ENCODE data around the gene CUEDC2. TPM values are rescaled to one million over a fixed set of nuclear protein-coding genes. Genes with fewer than 3 reads are reported as not detected.

Gene CUEDC2
- total RNA-seq, 1 donor from 2014 or later = 81.3 TPM

DNA sequence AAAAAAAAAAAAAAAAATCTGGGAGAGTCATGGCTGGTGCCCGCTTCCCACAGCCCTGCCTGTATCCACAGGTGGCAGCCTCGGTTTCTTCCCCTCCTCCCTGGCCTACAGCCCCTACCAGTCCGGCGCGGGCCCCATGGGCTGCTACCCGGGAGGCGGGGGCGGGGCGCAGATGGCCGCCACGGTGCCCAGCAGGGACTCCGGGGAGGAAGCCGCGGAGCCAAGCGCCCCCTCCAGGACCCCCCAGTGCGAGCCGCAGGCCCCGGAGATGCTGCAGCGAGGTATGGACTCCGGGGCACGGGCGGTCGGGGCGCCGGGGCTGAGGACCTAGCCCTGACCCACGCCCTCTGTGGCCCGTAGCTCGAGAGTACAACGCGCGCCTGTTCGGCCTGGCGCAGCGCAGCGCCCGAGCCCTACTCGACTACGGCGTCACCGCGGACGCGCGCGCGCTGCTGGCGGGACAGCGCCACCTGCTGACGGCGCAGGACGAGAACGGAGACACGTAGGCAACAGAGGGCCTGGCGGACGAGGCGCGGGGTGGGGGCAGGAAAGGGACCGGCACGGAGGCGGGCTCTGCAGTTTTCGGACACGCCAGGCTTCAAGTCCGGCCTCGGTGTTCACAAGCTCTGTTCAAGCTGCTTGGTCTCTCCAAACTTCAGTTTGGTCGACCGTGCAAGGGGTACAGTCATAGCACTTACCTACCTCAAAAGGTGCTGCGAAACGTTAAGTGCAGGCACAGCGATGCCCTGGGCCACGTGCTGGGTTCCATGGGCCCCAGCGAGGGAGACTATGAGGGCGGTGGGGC is 33.0 kb downstream of the CUEDC2 start:
- H3K27ac Mint-ChIP-seq (ENCODE audit: unreplicated experiment) = peak overlapping the region; percentile 75
- no peaks in the 10 kb centered on the region for H3K9me3 Mint-ChIP-seq (ENCODE audit: unreplicated experiment)
- peak overlapping the region; percentile 67 for H3K4me3 Mint-ChIP-seq (ENCODE audit: unreplicated experiment)
- H3K27me3 Mint-ChIP-seq (ENCODE audit: unreplicated experiment) = no peaks in the 10 kb centered on the region
- H3K4me1 Mint-ChIP-seq (ENCODE audit: unreplicated experiment) = peaks cover 29% of the 10 kb centered on the region
- TF ChIP-seq, protein P1, sequence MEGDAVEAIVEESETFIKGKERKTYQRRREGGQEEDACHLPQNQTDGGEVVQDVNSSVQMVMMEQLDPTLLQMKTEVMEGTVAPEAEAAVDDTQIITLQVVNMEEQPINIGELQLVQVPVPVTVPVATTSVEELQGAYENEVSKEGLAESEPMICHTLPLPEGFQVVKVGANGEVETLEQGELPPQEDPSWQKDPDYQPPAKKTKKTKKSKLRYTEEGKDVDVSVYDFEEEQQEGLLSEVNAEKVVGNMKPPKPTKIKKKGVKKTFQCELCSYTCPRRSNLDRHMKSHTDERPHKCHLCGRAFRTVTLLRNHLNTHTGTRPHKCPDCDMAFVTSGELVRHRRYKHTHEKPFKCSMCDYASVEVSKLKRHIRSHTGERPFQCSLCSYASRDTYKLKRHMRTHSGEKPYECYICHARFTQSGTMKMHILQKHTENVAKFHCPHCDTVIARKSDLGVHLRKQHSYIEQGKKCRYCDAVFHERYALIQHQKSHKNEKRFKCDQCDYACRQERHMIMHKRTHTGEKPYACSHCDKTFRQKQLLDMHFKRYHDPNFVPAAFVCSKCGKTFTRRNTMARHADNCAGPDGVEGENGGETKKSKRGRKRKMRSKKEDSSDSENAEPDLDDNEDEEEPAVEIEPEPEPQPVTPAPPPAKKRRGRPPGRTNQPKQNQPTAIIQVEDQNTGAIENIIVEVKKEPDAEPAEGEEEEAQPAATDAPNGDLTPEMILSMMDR (IDR thresholded peaks at IDR 0.05) = peak; percentile 99
- peaks cover 4% of the 10 kb centered on the region for H3K36me3 Mint-ChIP-seq (ENCODE audit: unreplicated experiment)
- peak; percentile 96 for DNase-seq (ENCODE audit: extremely low spot score, unreplicated experiment)

DNA sequence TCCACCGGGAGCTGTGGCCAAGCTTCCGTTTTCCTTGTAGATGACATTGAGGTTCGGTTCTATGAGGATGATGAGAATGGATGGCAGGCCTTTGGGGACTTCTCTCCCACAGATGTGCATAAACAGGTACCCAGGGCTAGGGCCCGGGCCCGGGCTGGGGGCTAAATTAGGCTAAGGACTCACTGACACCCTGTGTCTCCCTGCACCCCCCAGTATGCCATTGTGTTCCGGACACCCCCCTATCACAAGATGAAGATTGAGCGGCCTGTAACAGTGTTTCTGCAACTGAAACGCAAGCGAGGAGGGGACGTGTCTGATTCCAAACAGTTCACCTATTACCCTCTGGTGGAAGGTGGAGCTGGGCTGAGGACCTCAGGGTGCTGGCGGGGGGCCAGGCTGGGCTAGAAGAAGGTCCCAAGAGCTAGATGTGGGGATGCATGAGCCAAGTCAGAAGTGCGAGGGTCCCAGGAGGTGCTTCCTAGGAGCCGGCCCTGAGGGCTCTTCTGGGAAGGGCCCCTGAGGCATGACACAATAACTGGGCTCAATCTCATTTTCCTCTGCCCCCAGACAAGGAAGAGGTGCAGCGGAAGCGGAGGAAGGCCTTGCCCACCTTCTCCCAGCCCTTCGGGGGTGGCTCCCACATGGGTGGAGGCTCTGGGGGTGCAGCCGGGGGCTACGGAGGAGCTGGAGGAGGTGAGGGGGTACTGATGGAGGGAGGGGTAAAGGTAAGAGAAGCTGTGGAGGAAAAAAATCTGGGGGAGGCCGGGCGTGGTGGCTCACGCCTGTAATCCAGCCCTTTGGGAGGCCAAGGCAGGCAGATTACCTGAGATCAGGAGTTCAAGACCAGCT is 34.0 kb downstream of the CUEDC2 start:
- peaks cover 4% of the 10 kb centered on the region for H3K36me3 Mint-ChIP-seq (ENCODE audit: unreplicated experiment)
- H3K27ac Mint-ChIP-seq (ENCODE audit: unreplicated experiment) = peak overlapping the region; percentile 60
- H3K9me3 Mint-ChIP-seq (ENCODE audit: unreplicated experiment) = no peaks in the 10 kb centered on the region
- peak; percentile 70 for DNase-seq (ENCODE audit: extremely low spot score, unreplicated experiment)
- H3K4me1 Mint-ChIP-seq (ENCODE audit: unreplicated experiment) = peaks cover 32% of the 10 kb centered on the region
- TF ChIP-seq, protein P1 (IDR thresholded peaks at IDR 0.05) = no peak
- H3K4me3 Mint-ChIP-seq (ENCODE audit: unreplicated experiment) = peak overlapping the region; percentile 67
- no peaks in the 10 kb centered on the region for H3K27me3 Mint-ChIP-seq (ENCODE audit: unreplicated experiment)

DNA sequence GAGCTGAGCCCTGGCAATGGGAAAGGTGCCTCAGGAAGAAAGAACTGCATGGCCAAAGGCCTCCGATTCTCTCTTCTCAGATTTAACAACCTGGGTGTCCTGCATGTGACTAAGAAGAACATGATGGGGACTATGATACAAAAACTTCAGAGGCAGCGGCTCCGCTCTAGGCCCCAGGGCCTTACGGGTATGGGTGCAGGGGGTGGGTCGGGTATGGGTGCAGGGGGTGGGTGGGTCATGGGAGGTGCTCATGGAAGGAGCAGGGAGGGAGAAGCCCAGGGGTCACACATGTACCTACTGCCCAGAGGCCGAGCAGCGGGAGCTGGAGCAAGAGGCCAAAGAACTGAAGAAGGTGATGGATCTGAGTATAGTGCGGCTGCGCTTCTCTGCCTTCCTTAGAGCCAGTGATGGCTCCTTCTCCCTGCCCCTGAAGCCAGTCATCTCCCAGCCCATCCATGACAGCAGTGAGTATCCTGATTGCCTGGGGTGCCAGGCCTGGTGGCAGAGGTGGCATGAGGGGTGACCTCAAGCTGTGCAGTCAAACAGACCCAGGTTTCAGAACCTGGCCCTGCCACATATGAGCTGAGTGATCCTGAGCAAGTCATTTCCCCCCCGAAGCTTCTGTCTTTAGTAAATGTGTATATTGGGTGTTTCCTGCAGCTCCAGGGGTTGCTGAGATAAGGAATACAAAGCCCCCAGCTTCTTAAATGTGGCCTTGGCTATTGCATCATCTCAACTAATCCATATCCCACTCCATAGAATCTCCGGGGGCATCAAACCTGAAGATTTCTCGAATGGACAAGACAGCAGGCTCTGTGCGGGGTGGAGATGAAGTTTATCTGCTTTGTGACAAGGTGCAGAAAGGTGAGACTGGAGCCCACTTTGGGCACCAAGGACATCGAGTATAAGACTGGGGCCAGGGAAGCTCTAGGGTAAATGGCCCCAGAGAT is 34.9 kb downstream of the CUEDC2 start:
- Mint-ChIP-seq H3K4me1 (ENCODE audit: unreplicated experiment) (peaks cover 37% of the 10 kb centered on the region), H3K27ac (ENCODE audit: unreplicated experiment) (no peak overlapping the region), H3K9me3 (ENCODE audit: unreplicated experiment) (no peaks in the 10 kb centered on the region), H3K36me3 (ENCODE audit: unreplicated experiment) (peaks cover 4% of the 10 kb centered on the region), H3K27me3 (ENCODE audit: unreplicated experiment) (no peaks in the 10 kb centered on the region), H3K4me3 (ENCODE audit: unreplicated experiment) (peak overlapping the region; percentile 87)
- no peak for DNase-seq (ENCODE audit: extremely low spot score, unreplicated experiment)
- TF ChIP-seq, protein P1 (IDR thresholded peaks at IDR 0.05) = no peak

DNA sequence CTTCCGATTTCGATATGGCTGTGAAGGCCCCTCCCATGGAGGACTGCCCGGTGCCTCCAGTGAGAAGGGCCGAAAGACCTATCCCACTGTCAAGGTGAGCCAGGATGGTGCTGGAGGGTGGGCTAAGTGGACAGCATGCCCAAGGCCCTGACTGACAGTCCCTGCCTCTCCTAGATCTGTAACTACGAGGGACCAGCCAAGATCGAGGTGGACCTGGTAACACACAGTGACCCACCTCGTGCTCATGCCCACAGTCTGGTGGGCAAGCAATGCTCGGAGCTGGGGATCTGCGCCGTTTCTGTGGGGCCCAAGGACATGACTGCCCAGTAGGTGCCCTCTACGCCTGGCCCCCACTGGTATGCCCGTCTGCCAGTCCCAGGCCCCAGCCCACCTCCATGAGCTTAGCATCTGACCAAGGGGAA is 35.6 kb downstream of the CUEDC2 start:
- Mint-ChIP-seq H3K27me3 (ENCODE audit: unreplicated experiment) (no peaks in the 10 kb centered on the region), H3K9me3 (ENCODE audit: unreplicated experiment) (no peaks in the 10 kb centered on the region), H3K36me3 (ENCODE audit: unreplicated experiment) (peaks cover 4% of the 10 kb centered on the region), H3K4me1 (ENCODE audit: unreplicated experiment) (peaks cover 37% of the 10 kb centered on the region), H3K27ac (ENCODE audit: unreplicated experiment) (peak overlapping the region; percentile 81), H3K4me3 (ENCODE audit: unreplicated experiment) (peak overlapping the region; percentile 87)
- peak; percentile 76 for DNase-seq (ENCODE audit: extremely low spot score, unreplicated experiment)
- TF ChIP-seq, protein P1 (IDR thresholded peaks at IDR 0.05) = no peak
